Sigmoid colon (tissue), 4 donors: Measurements from ENCODE around the gene PIMREG.
A peak's percentile ranks its signal among the peaks of the same experiment; 100 is the strongest.

Experiments used
- CTCF ChIP-seq, 4 experiments: fragments of 450-650 bp in 3 of 4; fragments of 200-600 bp in 1 of 4; IDR thresholded peaks; one replicate each; pipeline ENCODE4 v1.5.1; 2016 to 2019; ENCODE audit warnings: antibody characterized with exemption in 4 of 4, mild to moderate bottlenecking in 3 of 4, moderate library complexity in 2 of 4
- POLR2A ChIP-seq, 2 donors: fragments of 450-650 bp; IDR thresholded peaks; one replicate each; pipeline ENCODE4 v1.6.1; 2016; ENCODE audit warnings: antibody characterized with exemption in 2 of 2, mild to moderate bottlenecking in 2 of 2, moderate library complexity in 2 of 2
- POLR2AphosphoS5 ChIP-seq, 4 donors: sonication (generic); formaldehyde crosslinking; IDR thresholded peaks; one replicate each; pipeline ENCODE4 v1.6.1; 2017; ENCODE audit warnings: antibody characterized with exemption in 4 of 4

- TF ChIP-seq CTCF (IDR thresholded peaks at IDR 0.05) (peak; percentile 59 to 83 (median 71)), POLR2A (IDR thresholded peaks at IDR 0.05) (no peak), POLR2AphosphoS5 (IDR thresholded peaks at IDR 0.05) (no peak)
Measured at GRCh38 chr17:6421700-6422604, 22.3 kb upstream of the PIMREG start.
